ENCODE results near the gene KRTAP1-3.
"Not testable (repeated sequence)": the region's sequence is repeated elsewhere in the genome, so short reads cannot be mapped to it uniquely, and the experiment has no call there.

DNA sequence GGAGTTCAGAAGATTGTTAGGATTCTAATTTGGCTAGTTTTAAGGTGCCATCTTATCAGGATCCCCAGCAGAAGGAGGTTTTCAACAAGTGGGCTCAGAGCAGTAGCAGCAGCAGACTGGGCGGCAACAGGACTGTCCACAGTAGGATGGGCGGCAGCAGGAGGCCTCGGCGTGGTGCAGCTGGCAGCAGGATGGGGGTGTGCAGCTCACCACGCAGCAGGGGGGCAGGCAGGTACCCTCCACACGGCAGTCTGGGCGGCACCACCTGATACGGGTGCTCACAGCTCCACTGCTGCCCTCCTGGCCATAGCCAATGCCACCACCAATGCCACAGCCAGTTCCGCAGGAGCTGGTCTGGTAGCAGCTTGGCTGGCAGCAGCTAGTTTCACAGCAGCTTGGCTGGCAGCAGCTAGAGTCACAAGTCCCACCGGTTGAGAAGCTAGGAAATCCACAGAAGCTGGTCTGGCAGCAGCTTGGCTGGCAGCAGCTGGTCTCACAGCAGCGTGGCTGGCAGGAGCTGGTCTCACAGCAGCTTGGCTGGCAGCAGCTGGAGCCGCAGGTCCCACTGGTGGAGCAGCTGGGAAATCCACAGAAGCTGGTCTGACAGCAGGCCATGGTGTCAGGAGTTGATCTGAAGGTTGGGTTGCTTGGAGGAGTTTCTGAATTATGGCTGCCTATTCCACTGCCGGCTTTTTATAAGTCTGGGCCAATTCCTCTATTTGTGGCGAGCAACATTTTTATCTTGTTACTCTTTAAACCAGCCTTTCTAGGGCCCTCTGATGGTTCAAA lies 6.3 kb upstream of the KRTAP1-3 start, which contains the start of gene KRTAP1-1:
- TF ChIP-seq POLR2A (IDR thresholded peaks at IDR 0.05; ENCODE audit: low read length); GATA1 (IDR thresholded peaks at IDR 0.05; ENCODE audit: low read depth, low read length): not testable (repeated sequence)

All from erythroblast (primary cell).